Stimulated activated CD4-positive, alpha-beta T cell treated with anti-CD3 and anti-CD28 coated beads, TNF-alpha, amount 100 ng/mL, for 48 hours (primary cell): ENCODE results near the gene SHISAL2A.
A peak's percentile ranks its signal among the peaks of the same experiment; 100 is the strongest.
"Not testable (repeated sequence)": the region's sequence is repeated elsewhere in the genome, so short reads cannot be mapped to it uniquely, and the experiment has no call there.

ENCODE experiments used
- DNase-seq, 3 donors: peaks; one replicate each; pipeline ENCODE4 v3.0.0-alpha.2; 2020; ENCODE audit warnings: low read depth in 3 of 3

Gene SHISAL2A

GRCh38 chr1:52684545-52684944 is 51.6 kb downstream of the SHISAL2A start:
- no peak for DNase-seq

GRCh38 chr1:52686261-52686751 is 53.3 kb downstream of the SHISAL2A start:
- peak; percentile 49 to 61 (median 58) for DNase-seq

- no peak for DNase-seq
Observed at GRCh38 chr1:52686830-52687229, 53.9 kb downstream of the SHISAL2A start.

GRCh38 chr1:52691821-52692220 is 58.9 kb downstream of the SHISAL2A start:
- no peak for DNase-seq

- DNase-seq = no peak
Observed at GRCh38 chr1:52692697-52693096, 59.7 kb downstream of the SHISAL2A start.

- not testable (repeated sequence) for DNase-seq
Observed at GRCh38 chr1:52693351-52693750, 60.4 kb downstream of the SHISAL2A start.

DNA sequence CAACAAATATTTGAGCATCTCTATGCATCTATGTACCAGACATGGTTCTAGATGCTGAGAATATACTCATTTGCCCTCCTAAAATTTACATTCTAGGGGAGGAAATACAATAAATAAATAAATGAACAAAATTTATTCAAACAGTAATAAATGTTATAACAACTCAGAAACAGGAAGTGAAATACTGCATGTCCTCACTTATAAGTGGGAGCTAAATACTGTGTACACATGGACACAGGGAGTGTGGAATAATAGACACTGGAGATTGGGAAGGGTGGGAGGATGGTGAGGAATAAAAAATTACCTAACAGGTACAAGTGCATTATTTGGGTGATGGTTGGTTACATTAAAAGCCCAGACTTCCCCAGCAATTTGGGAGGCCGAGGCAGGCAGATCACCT is 60.9 kb downstream of the SHISAL2A start:
- DNase-seq = no peak

DNA sequence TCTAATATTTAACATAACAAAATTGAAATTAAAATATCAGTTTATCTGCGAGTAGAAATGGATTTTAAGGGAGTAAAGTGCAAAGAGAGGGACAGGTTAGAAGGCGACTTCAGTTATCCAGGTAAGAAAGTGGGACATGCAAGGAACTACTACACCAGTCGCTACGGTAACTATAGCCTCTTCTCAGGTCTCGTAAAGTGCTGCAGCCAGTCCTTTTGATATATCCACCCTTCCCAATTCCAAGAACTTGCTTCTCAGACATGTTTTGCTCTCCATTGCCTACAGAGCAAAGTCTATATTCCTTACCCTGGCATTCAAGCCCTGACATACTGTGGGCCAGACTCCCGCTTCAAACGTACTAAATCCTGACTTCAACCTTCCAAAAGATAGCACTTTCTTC is 62.7 kb downstream of the SHISAL2A start:
- DNase-seq = no peak

- DNase-seq = peak; percentile 47 to 63 (median 47)
Observed at GRCh38 chr1:52697795-52698674, 65.1 kb downstream of the SHISAL2A start, which contains the start of gene COA7. Gene COA7 (minus strand): TSS chr1:52698347. CDS start chr1:52698326, 21 bp downstream.

- peak; percentile 56 to 77 (median 72) for DNase-seq
Observed at GRCh38 chr1:52702886-52703787, 70.2 kb downstream of the SHISAL2A start.

GRCh38 chr1:52706136-52706670 is 73.2 kb downstream of the SHISAL2A start:
- no peak for DNase-seq
